ENCODE data around the gene DLG4. TPM values are rescaled to one million over a fixed set of nuclear protein-coding genes. Genes with fewer than 3 reads are reported as not detected.

Gene DLG4
- total RNA-seq, 1 donor from 2014 or later = 7.8 TPM

DNA sequence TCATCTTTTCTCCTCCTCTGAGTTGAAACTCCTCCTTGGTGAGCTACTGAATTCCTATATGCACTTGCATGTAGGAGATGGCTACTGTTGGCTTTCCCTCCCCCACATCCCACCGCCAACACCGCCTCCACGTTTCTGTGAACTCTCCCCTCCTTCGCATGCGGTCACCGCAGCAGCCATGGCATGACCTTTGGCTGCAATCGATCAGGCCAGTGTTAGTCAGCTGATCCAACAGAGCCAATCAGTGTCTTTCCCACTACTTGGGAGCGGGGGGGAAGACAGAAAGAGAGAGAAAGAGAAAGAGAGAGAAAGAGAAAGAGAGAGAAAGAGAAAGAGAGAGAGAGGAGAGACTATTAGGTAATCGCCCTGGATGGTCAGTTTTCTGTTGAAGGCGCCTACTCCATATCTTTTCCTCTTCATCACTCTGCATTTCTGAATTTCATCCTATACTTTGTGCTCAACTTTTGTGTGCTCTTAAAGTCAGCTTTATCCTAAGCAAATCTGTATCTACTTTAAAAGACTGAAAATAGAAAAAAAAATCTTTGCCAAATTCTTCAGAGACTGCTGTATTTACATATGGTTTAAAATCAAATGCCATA, 63.2 kb downstream of the DLG4 start:
- TF ChIP-seq, protein P1, sequence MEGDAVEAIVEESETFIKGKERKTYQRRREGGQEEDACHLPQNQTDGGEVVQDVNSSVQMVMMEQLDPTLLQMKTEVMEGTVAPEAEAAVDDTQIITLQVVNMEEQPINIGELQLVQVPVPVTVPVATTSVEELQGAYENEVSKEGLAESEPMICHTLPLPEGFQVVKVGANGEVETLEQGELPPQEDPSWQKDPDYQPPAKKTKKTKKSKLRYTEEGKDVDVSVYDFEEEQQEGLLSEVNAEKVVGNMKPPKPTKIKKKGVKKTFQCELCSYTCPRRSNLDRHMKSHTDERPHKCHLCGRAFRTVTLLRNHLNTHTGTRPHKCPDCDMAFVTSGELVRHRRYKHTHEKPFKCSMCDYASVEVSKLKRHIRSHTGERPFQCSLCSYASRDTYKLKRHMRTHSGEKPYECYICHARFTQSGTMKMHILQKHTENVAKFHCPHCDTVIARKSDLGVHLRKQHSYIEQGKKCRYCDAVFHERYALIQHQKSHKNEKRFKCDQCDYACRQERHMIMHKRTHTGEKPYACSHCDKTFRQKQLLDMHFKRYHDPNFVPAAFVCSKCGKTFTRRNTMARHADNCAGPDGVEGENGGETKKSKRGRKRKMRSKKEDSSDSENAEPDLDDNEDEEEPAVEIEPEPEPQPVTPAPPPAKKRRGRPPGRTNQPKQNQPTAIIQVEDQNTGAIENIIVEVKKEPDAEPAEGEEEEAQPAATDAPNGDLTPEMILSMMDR (conservative IDR thresholded peaks at IDR 0.05; ENCODE audit: low read depth, low read length) = no peak
- H3K4me3 ChIP-seq (ENCODE audit: low read depth, low read length) = no peak overlapping the region
- no peak for DNase-seq (ENCODE audit: low read depth)

DNA sequence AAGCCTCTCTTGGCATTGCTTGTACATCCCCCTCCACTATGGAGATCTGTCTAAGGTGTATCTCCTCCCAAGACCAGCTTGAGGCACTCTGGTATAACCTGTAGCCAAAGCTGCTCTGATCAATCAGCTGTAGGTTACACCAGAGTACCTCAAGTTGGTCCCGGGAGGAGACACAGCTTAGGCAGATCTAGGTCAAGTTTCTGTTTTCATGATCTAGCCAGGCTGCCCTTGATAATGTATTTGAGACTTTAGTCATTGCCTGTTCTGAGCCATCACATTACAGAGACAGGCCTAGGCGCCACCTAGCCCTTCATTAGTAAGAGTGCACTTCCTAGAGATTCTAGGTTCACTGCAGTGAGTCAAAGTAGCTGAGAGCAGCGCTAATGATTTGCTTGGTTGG, 71.9 kb downstream of the DLG4 start:
- TF ChIP-seq, protein P1 (conservative IDR thresholded peaks at IDR 0.05; ENCODE audit: low read depth, low read length) = peak; percentile 12
- H3K4me3 ChIP-seq (ENCODE audit: low read depth, low read length) = no peak overlapping the region
- DNase-seq (ENCODE audit: low read depth) = no peak

DNA sequence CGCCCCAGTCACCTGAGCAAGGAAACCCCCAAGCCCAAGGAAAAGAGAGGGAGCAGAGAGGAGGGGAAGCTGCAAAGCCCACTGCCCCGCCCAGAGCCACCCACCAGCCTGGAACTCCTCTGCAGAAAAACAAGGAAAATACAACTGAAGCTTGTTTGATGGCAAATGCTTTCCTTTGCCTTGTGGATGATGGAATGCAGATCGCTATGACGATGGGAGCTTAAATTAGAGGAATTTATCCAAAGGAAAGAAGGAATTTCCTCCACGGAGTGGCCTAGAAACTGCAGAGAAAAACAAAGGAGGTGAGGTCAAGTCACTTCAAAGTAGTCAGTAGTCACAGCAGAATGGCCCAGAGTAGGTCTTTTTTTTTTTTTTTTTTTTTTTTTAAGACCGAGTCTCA, 73.5 kb downstream of the DLG4 start:
- no peak for DNase-seq (ENCODE audit: low read depth)
- TF ChIP-seq, protein P1 (conservative IDR thresholded peaks at IDR 0.05; ENCODE audit: low read depth, low read length) = no peak
- no peak overlapping the region for H3K4me3 ChIP-seq (ENCODE audit: low read depth, low read length)

DNA sequence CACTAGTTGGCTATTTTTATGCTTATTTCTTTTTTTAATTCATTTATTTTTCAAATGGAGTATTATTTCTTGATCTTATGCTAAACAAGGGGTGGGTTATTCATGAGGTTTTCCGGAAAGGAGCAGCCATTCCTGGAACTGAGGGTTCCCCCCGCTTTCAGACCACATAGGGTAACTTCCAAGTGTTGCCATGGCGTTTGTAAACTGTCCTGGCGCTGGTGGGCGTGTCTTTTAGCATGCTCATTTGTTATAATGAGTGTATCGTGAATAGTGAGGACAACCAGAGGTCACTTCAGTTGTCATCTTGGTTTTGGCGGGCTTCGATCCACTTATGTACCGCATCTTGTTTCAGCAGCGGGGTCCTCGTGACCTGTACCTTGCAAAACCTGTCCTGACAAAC, 75.4 kb downstream of the DLG4 start:
- H3K4me3 ChIP-seq (ENCODE audit: low read depth, low read length) = no peak overlapping the region
- no peak for DNase-seq (ENCODE audit: low read depth)
- TF ChIP-seq, protein P1 (conservative IDR thresholded peaks at IDR 0.05; ENCODE audit: low read depth, low read length) = no peak

DNA sequence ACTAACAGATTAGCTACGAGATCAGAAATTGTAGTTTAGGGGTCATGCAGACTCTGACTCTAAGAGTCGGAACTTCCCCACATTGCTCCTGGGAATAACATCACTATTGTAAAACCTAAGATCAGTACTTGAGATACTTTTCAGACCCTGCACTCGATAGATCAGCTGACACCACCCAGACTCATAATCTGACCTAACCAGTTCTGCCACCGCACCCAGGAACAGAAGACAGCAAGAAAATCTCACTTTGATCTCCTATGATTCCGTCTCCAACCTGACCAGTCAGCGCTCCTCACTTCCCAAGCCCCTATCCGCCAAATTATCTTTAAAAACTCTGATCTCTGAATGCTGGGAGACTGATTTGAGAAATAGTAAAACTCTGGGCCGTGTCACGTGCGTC, 77.8 kb downstream of the DLG4 start:
- TF ChIP-seq, protein P1 (conservative IDR thresholded peaks at IDR 0.05; ENCODE audit: low read depth, low read length) = no peak
- no peak overlapping the region for H3K4me3 ChIP-seq (ENCODE audit: low read depth, low read length)
- DNase-seq (ENCODE audit: low read depth) = no peak

DNA sequence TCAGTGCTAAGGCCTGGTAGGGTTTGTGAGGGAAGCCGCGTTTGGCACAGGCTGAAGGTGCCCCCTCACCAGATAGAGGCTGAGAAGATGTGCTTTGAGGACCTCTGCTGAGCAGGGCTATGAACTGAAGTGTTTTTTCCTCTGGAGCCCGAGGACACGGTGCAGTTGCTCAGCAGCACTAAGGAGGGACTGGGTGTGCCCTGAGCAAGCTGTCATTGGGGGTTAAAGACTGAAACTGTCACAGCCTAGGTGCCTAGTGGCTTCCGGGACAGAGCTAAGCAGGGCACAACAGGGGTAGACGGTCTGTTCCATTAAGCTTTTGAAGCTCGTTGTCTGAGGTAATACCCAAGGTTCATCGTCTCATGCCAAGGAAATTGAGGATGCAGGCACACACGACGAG, 80.2 kb downstream of the DLG4 start:
- DNase-seq (ENCODE audit: low read depth) = no peak

More for the DNA sequence above, 80.2 kb downstream of the DLG4 start:
- no peak overlapping the region for H3K4me3 ChIP-seq (ENCODE audit: low read depth, low read length)
- TF ChIP-seq, protein P1 (conservative IDR thresholded peaks at IDR 0.05; ENCODE audit: low read depth, low read length) = no peak
